HAP-1 (cell line): Measurements from ENCODE around the gene ADGRD1.

Experiments
- DNase-seq, 2 experiments: peaks; one replicate each; pipeline ENCODE4 v3.0.0-alpha.2; 2016 to 2020; ENCODE audit warnings: low spot score in 2 of 2
- H3K27me3 ChIP-seq: fragments of 250-450 bp; sonication (Bioruptor Pico); 2 replicates; pipeline ENCODE4 v1.5.1; 2020; ENCODE audit warnings: low read depth, mild to moderate bottlenecking, moderate library complexity
- H3K36me3 ChIP-seq: fragments of 250-450 bp; sonication (Bioruptor Pico); replicated peaks from 2 replicates; pipeline ENCODE4 v1.5.1; 2020; ENCODE audit warnings: mild to moderate bottlenecking
- H3K4me1 ChIP-seq: fragments of 250-450 bp; sonication (Bioruptor Pico); 2 replicates; pipeline ENCODE4 v1.5.1; 2020; ENCODE audit warnings: mild to moderate bottlenecking
- H3K4me3 ChIP-seq: fragments of 250-450 bp; sonication (Bioruptor Pico); 2 replicates; pipeline ENCODE4 v1.5.1; 2020; ENCODE audit warnings: mild to moderate bottlenecking, moderate library complexity
- H3K9me3 ChIP-seq: fragments of 250-450 bp; sonication (Bioruptor Pico); 2 replicates; pipeline ENCODE4 v1.5.1; 2020; ENCODE audit warnings: mild to moderate bottlenecking, moderate library complexity
- in situ Hi-C: fragments of 300-500 bp; cut with MboI; formaldehyde crosslinking; loops from 3 replicates; pipeline ENCODE4 v1.14.3; 2020; ENCODE audit warnings: low sequenced_read_pairs, inconsistent platforms, mixed read lengths

ADGRD1 gene

DNA sequence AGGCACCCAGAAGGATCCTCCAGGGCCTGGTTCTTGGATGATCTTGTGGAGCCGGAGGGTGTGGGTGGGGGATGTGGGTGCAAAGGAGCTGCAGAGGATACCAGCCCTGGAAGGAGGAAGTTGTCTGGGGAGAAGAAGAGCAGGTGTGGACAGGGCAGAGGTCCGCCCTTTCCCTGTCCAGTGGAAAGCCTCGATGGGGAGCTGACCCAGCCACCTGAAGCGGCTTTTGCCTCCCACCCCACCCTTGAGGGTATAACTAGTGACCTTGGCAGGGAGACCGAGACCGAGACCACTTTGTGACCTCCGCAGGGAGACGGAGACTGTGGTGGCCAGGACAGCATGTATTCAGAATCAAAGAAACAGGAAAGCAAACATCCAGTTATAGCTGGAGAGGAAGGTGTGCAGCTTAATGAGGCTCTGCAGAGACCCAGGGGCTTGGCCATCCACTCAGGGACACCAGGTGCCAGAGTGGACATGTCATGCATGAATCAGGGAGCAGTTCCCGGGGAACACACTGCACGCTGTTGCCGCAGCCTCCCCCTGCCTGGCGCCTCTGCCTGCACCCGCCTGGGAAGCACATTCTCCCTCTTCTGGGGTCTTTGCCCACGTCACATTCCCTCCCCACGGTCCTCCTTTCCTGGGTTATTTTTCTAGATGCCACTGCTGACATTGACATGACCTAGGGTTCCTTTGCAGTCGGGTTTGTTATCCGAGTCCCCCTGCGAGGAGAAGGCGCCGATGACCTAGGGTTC is 87.7 kb downstream of the ADGRD1 start:
- DNase-seq = no peak
- no peaks in the 10 kb centered on the region for H3K9me3 ChIP-seq
- no peaks in the 10 kb centered on the region for H3K36me3 ChIP-seq
- in situ Hi-C loops = no loop called here
- peaks cover 5% of the 10 kb centered on the region; the same call in 1 of the 2 replicates for H3K27me3 ChIP-seq
- no peak overlapping the region for H3K4me3 ChIP-seq
- no peaks in the 10 kb centered on the region for H3K4me1 ChIP-seq

DNA sequence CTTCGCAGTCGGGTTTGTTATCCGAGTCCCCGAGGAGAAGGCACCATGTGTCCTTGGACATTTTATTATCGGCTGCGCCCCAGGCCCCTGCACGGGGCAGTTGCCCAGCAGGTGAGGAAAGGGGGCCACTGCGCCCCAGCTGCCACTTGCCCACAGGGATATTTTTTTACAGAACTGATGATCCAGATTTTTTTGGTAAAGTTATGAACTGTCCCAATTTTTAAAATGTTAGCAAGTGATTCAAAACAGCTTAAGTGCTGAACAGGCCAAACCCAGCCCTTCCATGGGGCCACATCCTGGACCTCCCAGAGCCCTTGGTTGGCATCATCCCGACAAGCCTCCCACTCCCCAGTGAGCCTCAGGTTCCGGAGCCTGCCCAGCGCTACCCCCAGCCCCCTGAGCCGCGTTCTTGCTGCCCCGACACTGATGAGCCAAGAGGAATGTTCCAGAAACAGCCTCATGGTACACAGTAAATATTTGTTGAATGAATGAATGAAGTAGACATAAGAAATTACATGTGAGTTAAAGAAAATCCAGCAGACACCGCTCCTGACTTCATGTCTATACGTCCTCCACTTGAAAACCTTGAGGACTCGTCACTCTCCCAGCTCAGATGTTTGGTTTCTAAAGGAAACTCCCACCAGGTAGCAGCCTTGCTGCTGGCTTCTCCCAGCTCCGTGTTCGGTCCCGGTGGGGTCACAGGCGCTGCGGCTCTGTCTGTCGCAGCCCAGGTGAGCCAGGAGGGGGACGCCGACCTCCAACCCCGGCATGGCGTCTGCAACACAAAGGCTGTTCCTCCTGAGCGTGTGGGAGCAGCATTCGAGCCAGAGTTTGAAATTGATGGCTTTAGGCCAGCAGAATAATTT is 88.5 kb downstream of the ADGRD1 start:
- Histone ChIP-seq H3K4me1 (no peaks in the 10 kb centered on the region), H3K9me3 (no peaks in the 10 kb centered on the region), H3K36me3 (no peaks in the 10 kb centered on the region), H3K27me3 (peaks cover 5% of the 10 kb centered on the region; the same call in 1 of the 2 replicates), H3K4me3 (no peak overlapping the region)
- no peak for DNase-seq
- in situ Hi-C loops = no loop called here

GRCh38 chr12:131042834-131043245 is 89.1 kb downstream of the ADGRD1 start:
- H3K4me3 ChIP-seq = no peak overlapping the region
- H3K27me3 ChIP-seq = peaks cover 5% of the 10 kb centered on the region; the same call in 1 of the 2 replicates
- H3K9me3 ChIP-seq = no peaks in the 10 kb centered on the region
- no peaks in the 10 kb centered on the region for H3K36me3 ChIP-seq
- in situ Hi-C loops = no loop called here
- no peaks in the 10 kb centered on the region for H3K4me1 ChIP-seq
- no peak for DNase-seq

- peaks cover 5% of the 10 kb centered on the region; the same call in 1 of the 2 replicates for H3K27me3 ChIP-seq
- DNase-seq = no peak
- no peak overlapping the region for H3K4me3 ChIP-seq
- in situ Hi-C loops = no loop called here
- no peaks in the 10 kb centered on the region for H3K9me3 ChIP-seq
- H3K36me3 ChIP-seq = no peaks in the 10 kb centered on the region
- no peaks in the 10 kb centered on the region for H3K4me1 ChIP-seq
Observed at GRCh38 chr12:131043401-131043871, 89.7 kb downstream of the ADGRD1 start.

- in situ Hi-C loops = no loop called here
- no peak overlapping the region for H3K4me3 ChIP-seq
- no peaks in the 10 kb centered on the region for H3K9me3 ChIP-seq
- no peak for DNase-seq
- H3K4me1 ChIP-seq = no peaks in the 10 kb centered on the region
- H3K36me3 ChIP-seq = no peaks in the 10 kb centered on the region
- H3K27me3 ChIP-seq = peaks cover 5% of the 10 kb centered on the region; the same call in 1 of the 2 replicates
Observed at GRCh38 chr12:131044136-131044535, 90.4 kb downstream of the ADGRD1 start.

GRCh38 chr12:131044760-131045381 is 91.2 kb downstream of the ADGRD1 start:
- no peak overlapping the region for H3K4me3 ChIP-seq
- DNase-seq = no peak

GRCh38 chr12:131045705-131046460 is 92.2 kb downstream of the ADGRD1 start:
- H3K36me3 ChIP-seq = no peaks in the 10 kb centered on the region
- H3K4me1 ChIP-seq = no peaks in the 10 kb centered on the region
- H3K4me3 ChIP-seq = no peak overlapping the region
- in situ Hi-C loops = no loop called here
- DNase-seq = no peak
- H3K9me3 ChIP-seq = no peaks in the 10 kb centered on the region
- H3K27me3 ChIP-seq = peaks cover 3% of the 10 kb centered on the region; the same call in 1 of the 2 replicates

More at GRCh38 chr12:131044760-131045381, 91.2 kb downstream of the ADGRD1 start:
- H3K27me3 ChIP-seq = peaks cover 5% of the 10 kb centered on the region; the same call in 1 of the 2 replicates
- no peaks in the 10 kb centered on the region for H3K36me3 ChIP-seq
- H3K9me3 ChIP-seq = no peaks in the 10 kb centered on the region
- H3K4me1 ChIP-seq = no peaks in the 10 kb centered on the region
- in situ Hi-C loops = no loop called here

DNA sequence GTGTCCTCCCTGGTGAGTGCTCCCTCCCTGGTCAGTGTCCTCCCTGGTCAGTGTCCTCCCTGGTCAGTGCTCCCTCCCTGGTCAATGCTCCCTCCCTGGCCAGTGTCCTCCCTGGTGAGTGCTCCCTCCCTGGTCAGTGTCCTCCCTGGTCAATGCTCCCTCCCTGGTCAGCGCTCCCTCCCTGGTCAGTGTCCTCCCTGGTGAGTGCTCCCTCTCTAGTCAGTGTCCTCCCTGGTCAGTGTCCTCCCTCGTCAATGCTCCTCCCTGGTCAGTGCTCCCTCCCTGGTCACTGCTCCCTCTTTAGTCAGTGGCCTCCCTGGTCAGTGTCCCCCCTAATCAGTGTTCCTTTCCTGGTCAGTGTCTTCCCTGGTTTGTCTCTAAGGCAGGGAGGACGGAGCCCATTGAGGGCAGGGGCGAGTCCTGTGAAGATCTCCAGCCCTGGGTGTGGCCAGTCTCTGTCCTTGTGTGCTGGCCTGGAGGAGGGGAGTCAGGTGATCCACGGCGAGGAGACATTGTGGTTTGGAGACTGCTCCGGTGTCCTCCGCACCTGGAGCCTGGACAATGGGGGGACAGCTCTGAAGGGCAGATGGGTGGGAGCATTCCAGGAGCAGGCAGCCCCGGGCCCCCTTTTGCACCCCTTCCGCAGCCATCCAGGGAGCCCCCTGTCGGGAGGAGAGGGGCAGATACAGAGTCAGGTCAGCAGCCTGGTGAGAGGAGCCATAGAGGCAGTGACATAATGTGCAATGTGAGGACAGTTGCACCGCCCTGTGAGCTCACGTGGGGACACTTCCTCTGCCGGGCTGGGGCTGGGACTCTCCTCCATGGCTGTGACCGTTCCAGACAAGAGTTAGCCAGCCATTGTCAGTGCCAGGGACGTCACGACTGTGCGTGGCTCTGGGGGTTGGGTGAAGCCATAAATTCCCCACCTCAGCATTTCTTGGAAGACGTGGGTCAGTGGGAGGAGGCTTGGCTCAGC is 93.4 kb downstream of the ADGRD1 start:
- in situ Hi-C loops = no loop called here
- peaks cover 2% of the 10 kb centered on the region; the same call in 1 of the 2 replicates for H3K27me3 ChIP-seq
- DNase-seq = no peak

GRCh38 chr12:131047789-131048610 is 94.3 kb downstream of the ADGRD1 start:
- Histone ChIP-seq H3K4me1 (no peaks in the 10 kb centered on the region), H3K4me3 (no peak overlapping the region), H3K9me3 (no peaks in the 10 kb centered on the region), H3K27me3 (peaks cover 3% of the 10 kb centered on the region; the same call in 1 of the 2 replicates), H3K36me3 (no peaks in the 10 kb centered on the region)
- in situ Hi-C loops = no loop called here
- DNase-seq = no peak

More for the DNA sequence above, 93.4 kb downstream of the ADGRD1 start:
- Histone ChIP-seq H3K36me3 (no peaks in the 10 kb centered on the region), H3K4me3 (no peak overlapping the region), H3K4me1 (no peaks in the 10 kb centered on the region), H3K9me3 (no peaks in the 10 kb centered on the region)

DNA sequence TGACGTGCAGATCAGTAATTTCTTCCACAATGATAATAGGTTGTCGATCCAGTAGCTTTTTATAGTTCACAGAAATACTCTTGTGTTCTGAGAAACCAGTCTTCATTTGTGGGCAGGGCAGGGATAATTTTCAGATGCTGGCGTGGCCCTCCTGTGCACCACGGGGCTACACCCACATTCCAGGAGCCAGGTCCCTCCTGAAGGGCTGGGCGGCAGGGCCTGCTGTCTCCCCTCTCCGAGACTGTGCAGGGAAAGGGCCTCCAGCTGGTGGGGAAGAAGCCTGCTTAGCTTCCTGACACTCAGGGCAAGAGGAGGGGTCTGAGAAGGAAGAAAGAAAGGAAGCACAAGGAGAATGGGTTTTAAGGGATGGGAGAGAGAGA is 94.9 kb downstream of the ADGRD1 start:
- Histone ChIP-seq H3K27me3 (peaks cover 9% of the 10 kb centered on the region; the same call in 1 of the 2 replicates), H3K4me1 (no peaks in the 10 kb centered on the region), H3K9me3 (no peaks in the 10 kb centered on the region), H3K36me3 (no peaks in the 10 kb centered on the region), H3K4me3 (no peak overlapping the region)
- in situ Hi-C loops = no loop called here
- DNase-seq = no peak

DNA sequence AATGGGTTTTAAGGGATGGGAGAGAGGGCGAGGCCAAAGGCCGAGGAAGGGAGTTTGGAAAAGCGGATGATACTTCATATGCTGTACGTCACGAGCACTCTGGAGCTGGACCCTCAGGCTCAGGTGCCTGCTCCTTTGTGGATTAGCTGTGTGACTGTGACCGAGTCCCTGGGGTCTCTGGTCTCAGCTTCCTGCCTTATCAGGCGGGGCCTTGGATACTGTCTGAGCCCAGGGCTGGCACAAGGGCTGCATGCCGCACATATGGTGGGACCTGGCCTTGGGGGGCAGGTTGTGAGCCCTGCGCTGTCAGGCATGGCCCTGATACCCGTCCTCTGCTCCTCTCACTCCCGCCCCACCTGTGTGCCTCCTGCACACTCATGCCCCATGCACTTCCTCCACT is 95.3 kb downstream of the ADGRD1 start:
- in situ Hi-C loops = no loop called here

More for the DNA sequence above, 95.3 kb downstream of the ADGRD1 start:
- no peak overlapping the region for H3K4me3 ChIP-seq
- no peaks in the 10 kb centered on the region for H3K4me1 ChIP-seq
- H3K9me3 ChIP-seq = no peaks in the 10 kb centered on the region
- DNase-seq = no peak
- H3K36me3 ChIP-seq = no peaks in the 10 kb centered on the region
- H3K27me3 ChIP-seq = peaks cover 10% of the 10 kb centered on the region; the same call in 1 of the 2 replicates
